MM.1S (cell line): Measurements from ENCODE around the gene FSIP1.

ENCODE experiments used
- DNase-seq: peaks from one replicate; pipeline ENCODE4 v3.0.0-alpha.2; 2015
- H2AFZ ChIP-seq: fragments of 300-600 bp; sonication (generic); 2 replicates; pipeline ENCODE4 v1.6.0; 2016; ENCODE audit warnings: antibody characterized with exemption, low read length
- H3F3A ChIP-seq: fragments of 300-600 bp; sonication (generic); 2 replicates; pipeline ENCODE4 v1.6.1; 2016; ENCODE audit warnings: mild to moderate bottlenecking, antibody characterized with exemption, low read length, moderate library complexity, mixed read lengths; ENCODE audit not compliant: insufficient read depth
- H3K27ac ChIP-seq: fragments of 300-600 bp; sonication (generic); 2 replicates; pipeline ENCODE4 v1.5.1; 2016; ENCODE audit warnings: mild to moderate bottlenecking, low read length
- H3K27me3 ChIP-seq: fragments of 300-600 bp; sonication (generic); replicated peaks from 2 replicates; pipeline ENCODE4 v1.6.0; 2016; ENCODE audit warnings: low read length; ENCODE audit not compliant: insufficient read depth
- H3K36me3 ChIP-seq: fragments of 300-600 bp; sonication (generic); replicated peaks from 2 replicates; pipeline ENCODE4 v1.6.1; 2016; ENCODE audit warnings: mild to moderate bottlenecking, low read length, mixed read lengths; ENCODE audit not compliant: insufficient read depth
- H3K4me1 ChIP-seq: fragments of 300-600 bp; sonication (generic); 2 replicates; pipeline ENCODE4 v1.6.1; 2016; ENCODE audit warnings: low read length, mixed read lengths
- H3K4me2 ChIP-seq: fragments of 300-600 bp; sonication (generic); 2 replicates; pipeline ENCODE4 v1.6.0; 2016; ENCODE audit warnings: low read depth, low read length
- H3K4me3 ChIP-seq: fragments of 300-600 bp; sonication (generic); 2 replicates; pipeline ENCODE4 v1.5.1; 2016; ENCODE audit warnings: low read length, mixed read lengths
- H3K79me2 ChIP-seq: fragments of 300-600 bp; sonication (generic); 2 replicates; pipeline ENCODE4 v1.6.1; 2016; ENCODE audit warnings: mixed run types, low read length, mixed read lengths
- H3K9ac ChIP-seq: fragments of 300-600 bp; sonication (generic); 2 replicates; pipeline ENCODE4 v1.6.1; 2016; ENCODE audit warnings: low read length, mixed read lengths
- H3K9me2 ChIP-seq: fragments of 300-600 bp; sonication (generic); replicated peaks from 2 replicates; pipeline ENCODE4 v1.6.1; 2016; ENCODE audit warnings: mild to moderate bottlenecking, low read length, mixed read lengths; ENCODE audit not compliant: insufficient read depth
- H3K9me3 ChIP-seq: fragments of 300-600 bp; sonication (generic); replicated peaks from 2 replicates; pipeline ENCODE4 v1.6.1; 2016; ENCODE audit warnings: mild to moderate bottlenecking, low read length, mixed read lengths; ENCODE audit not compliant: insufficient read depth
- H4K20me1 ChIP-seq: fragments of 300-600 bp; sonication (generic); 2 replicates; pipeline ENCODE4 v1.6.1; 2016; ENCODE audit warnings: mild to moderate bottlenecking, low read length, moderate library complexity, mixed read lengths; ENCODE audit not compliant: insufficient read depth
- CTCF ChIP-seq: fragments of 300-600 bp; sonication (generic); IDR thresholded peaks from 2 replicates; pipeline ENCODE4 v1.5.1; 2016; ENCODE audit warnings: antibody characterized with exemption, low read length, mixed read lengths
- EZH2 ChIP-seq: fragments of 300-600 bp; sonication (generic); optimal IDR thresholded peaks from 2 replicates; pipeline ENCODE3; 2017; ENCODE audit warnings: low read depth, mild to moderate bottlenecking, antibody characterized with exemption, low read length, mixed read lengths
- EZH2phosphoT487 ChIP-seq: fragments of 300-600 bp; sonication (generic); IDR thresholded peaks from 2 replicates; pipeline ENCODE4 v1.6.1; 2018; ENCODE audit warnings: antibody characterized with exemption, low read length

The FSIP1 gene

GRCh38 chr15:39610665-39611064, 172.0 kb downstream of the FSIP1 start:
- no peaks in the 10 kb centered on the region for H3K27me3 ChIP-seq
- no peak overlapping the region for H2AFZ ChIP-seq
- H3K27ac ChIP-seq, result no peak overlapping the region
- H3K36me3 ChIP-seq, result no peaks in the 10 kb centered on the region
- no peak overlapping the region for H3K4me3 ChIP-seq
- no peaks in the 10 kb centered on the region for H4K20me1 ChIP-seq
- no peak overlapping the region for H3K4me2 ChIP-seq
- no peaks in the 10 kb centered on the region for H3K79me2 ChIP-seq
- no peak for DNase-seq
- H3K9ac ChIP-seq, result no peak overlapping the region
- H3K9me2 ChIP-seq, result no peaks in the 10 kb centered on the region
- TF ChIP-seq EZH2 (no peak), EZH2phosphoT487 (no peak), CTCF (no peak)
- no peaks in the 10 kb centered on the region for H3F3A ChIP-seq
- H3K4me1 ChIP-seq, result peaks cover 13% of the 10 kb centered on the region
- H3K9me3 ChIP-seq, result no peaks in the 10 kb centered on the region

GRCh38 chr15:39609166-39609916, 173.3 kb downstream of the FSIP1 start:
- H3K4me1 ChIP-seq, result peaks cover 13% of the 10 kb centered on the region
- H3K27ac ChIP-seq, result no peak overlapping the region
- no peak overlapping the region for H3K4me3 ChIP-seq
- H3K9me2 ChIP-seq, result no peaks in the 10 kb centered on the region
- no peaks in the 10 kb centered on the region for H3K79me2 ChIP-seq
- H3K27me3 ChIP-seq, result no peaks in the 10 kb centered on the region
- DNase-seq, result no peak
- no peaks in the 10 kb centered on the region for H3F3A ChIP-seq
- no peaks in the 10 kb centered on the region for H3K36me3 ChIP-seq
- H3K4me2 ChIP-seq, result peak overlapping the region; percentile 19
- no peak for TF ChIP-seq EZH2phosphoT487
- TF ChIP-seq CTCF, result no peak
- TF ChIP-seq EZH2, result no peak
- no peak overlapping the region for H3K9ac ChIP-seq
- H2AFZ ChIP-seq, result peak overlapping the region; percentile 21; the same call in 1 of the 2 replicates
- H4K20me1 ChIP-seq, result no peaks in the 10 kb centered on the region
- H3K9me3 ChIP-seq, result no peaks in the 10 kb centered on the region

GRCh38 chr15:39608185-39609139, 174.2 kb downstream of the FSIP1 start:
- TF ChIP-seq EZH2phosphoT487, result no peak
- TF ChIP-seq CTCF, result no peak
- no peak for TF ChIP-seq EZH2
- no peak overlapping the region for H3K27ac ChIP-seq
- no peak for DNase-seq
- no peaks in the 10 kb centered on the region for H3F3A ChIP-seq
- H3K4me2 ChIP-seq, result peak overlapping the region; percentile 19
- peak overlapping the region; percentile 21; the same call in 1 of the 2 replicates for H2AFZ ChIP-seq
- peaks cover 13% of the 10 kb centered on the region for H3K4me1 ChIP-seq
- H3K9me3 ChIP-seq, result no peaks in the 10 kb centered on the region
- H3K9ac ChIP-seq, result no peak overlapping the region
- H4K20me1 ChIP-seq, result no peaks in the 10 kb centered on the region
- no peak overlapping the region for H3K4me3 ChIP-seq
- no peaks in the 10 kb centered on the region for H3K9me2 ChIP-seq
- no peaks in the 10 kb centered on the region for H3K36me3 ChIP-seq
- H3K27me3 ChIP-seq, result no peaks in the 10 kb centered on the region
- no peaks in the 10 kb centered on the region for H3K79me2 ChIP-seq
